GM12892 (cell line): Measurements from ENCODE around the gene THBS3.
"Not testable (repeated sequence)": the region's sequence is repeated elsewhere in the genome, so short reads cannot be mapped to it uniquely, and the experiment has no call there.

Experiments used
- DNase-seq: peaks from one replicate; pipeline ENCODE4 v3.0.0; 2011; ENCODE audit not compliant: insufficient read length
- FAIRE-seq: peaks from 2 replicates; lab custom pipeline; 2011; peaks lifted over from hg19 to GRCh38; lab: Jason Lieb, UNC
- POLR2A ChIP-seq: IDR thresholded peaks from 2 replicates; pipeline ENCODE4 v1.6.1; 2011; ENCODE audit warnings: low read depth, low read length, control low read depth
- POLR2AphosphoS5 ChIP-seq: IDR thresholded peaks from 2 replicates; pipeline ENCODE4 v1.6.1; 2011; ENCODE audit warnings: low read depth, low read length, control low read depth
- TAF1 ChIP-seq: IDR thresholded peaks from 2 replicates; pipeline ENCODE4 v1.6.1; 2011; ENCODE audit warnings: low read depth, mild to moderate bottlenecking, control low read depth, low read length, borderline replicate concordance

THBS3 gene

DNA sequence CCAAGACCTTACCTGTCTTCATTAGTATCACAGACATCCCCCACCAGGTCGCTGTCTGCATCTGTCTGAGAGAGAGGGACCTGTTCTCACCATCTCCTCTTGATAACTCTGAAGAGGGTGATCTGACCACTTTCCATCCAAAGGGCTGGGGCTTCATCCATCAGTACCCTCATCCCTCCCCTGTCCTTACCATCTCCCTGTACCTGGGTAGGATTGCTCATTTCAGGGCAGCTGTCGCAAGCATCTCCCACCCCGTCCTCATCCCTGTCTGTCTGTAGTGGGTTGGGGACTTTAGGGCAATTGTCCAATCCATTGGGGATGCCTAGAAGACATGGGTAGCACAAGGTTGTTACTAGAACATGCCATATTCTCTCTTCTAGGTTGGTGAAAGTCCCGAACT, 7.9 kb downstream of the THBS3 start:
- FAIRE-seq (no peak), DNase-seq (no peak)
- no peak for TF ChIP-seq TAF1
- no peak for TF ChIP-seq POLR2AphosphoS5
- no peak for TF ChIP-seq POLR2A

DNA sequence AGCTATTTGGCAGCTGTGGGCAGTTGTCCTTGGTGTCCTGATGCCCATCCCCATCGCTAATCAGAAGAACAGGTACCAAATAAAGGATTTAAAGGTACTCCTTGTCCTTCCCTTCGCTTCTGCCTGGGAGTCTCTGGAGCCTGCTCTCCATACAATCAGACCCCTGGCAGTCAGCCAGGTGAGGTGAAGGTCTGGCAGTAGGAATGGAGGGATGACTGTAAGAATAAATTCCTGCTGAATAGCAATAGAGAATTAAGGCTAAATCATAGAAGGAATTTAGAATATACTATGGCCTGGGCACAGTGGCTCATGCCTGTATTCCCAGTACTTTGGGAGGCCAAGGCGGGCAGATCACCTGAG, 9.2 kb downstream of the THBS3 start:
- DNase-seq: no peak
- FAIRE-seq: no peak
- no peak for TF ChIP-seq TAF1
- TF ChIP-seq POLR2A: no peak
- TF ChIP-seq POLR2AphosphoS5: no peak

DNA sequence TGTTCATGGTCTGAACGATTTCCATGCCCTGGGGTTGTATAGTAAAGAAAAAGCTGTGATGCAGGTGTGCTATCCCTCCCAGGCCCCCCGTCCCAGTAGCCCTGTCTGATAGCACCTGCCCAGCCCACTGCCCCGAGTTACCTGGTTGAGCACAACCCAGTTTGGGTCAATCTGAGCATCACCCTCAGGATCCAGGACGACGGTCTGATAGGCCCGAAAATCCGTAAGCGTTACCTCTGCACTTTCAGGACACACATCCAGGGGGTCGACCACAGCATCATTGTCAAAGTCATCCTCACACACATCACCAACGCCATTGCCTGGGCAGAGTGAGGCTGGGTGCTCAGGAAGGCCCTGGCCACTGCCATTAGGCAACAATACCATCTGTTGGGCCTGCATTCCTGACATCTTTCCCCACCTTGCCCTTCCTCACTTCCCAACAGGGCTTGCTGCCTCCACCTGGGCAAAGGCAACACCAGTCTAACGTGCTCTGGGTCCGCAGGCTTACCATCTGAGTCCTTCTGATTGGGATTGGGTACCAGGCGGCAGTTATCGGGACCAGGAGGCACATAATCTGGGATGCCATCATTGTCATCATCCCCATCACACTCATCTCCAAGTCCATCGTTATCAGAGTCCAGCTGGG, 9.7 kb downstream of the THBS3 start:
- FAIRE-seq: no peak
- DNase-seq: no peak
- TF ChIP-seq POLR2AphosphoS5 (no peak), POLR2A (no peak), TAF1 (no peak)

DNA sequence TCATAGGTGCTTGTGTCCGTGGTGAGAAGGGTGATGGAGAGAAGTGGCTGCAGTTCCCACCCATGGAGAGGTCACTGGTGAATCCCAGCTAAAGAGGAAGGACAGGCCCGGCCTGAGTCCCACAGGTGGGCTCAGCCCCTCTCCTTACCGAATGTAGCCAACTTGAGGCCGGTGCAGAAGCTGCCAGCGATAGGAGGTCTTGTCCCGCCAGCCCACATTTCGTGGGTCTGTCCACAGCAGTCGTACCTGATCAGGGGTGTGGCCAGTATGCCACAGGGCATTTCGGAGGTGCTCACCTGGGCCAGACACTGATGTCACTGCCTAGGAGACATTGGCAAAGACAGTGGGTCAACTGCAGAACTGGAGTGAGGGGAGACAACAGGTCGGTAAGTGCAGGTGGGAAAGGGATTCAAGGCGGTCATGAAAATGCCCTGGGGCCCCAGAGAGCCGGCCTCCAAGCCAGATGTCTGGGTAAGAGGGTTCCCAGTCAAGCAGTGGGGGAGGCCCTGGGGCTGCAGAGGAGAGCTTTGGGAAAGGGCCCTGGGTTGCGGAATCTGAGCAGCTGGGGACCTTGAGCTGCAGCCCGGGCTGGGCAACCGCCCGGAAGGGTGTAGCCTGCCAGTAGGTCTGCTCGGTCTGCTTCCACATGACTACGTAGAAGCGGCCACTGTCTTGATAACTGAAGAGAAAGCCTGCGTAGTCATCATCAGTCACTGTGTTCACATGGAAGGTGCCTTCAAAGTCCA, 10.6 kb downstream of the THBS3 start:
- TF ChIP-seq POLR2AphosphoS5 (no peak), TAF1 (no peak), POLR2A (no peak)
- FAIRE-seq (no peak), DNase-seq (no peak)

DNA sequence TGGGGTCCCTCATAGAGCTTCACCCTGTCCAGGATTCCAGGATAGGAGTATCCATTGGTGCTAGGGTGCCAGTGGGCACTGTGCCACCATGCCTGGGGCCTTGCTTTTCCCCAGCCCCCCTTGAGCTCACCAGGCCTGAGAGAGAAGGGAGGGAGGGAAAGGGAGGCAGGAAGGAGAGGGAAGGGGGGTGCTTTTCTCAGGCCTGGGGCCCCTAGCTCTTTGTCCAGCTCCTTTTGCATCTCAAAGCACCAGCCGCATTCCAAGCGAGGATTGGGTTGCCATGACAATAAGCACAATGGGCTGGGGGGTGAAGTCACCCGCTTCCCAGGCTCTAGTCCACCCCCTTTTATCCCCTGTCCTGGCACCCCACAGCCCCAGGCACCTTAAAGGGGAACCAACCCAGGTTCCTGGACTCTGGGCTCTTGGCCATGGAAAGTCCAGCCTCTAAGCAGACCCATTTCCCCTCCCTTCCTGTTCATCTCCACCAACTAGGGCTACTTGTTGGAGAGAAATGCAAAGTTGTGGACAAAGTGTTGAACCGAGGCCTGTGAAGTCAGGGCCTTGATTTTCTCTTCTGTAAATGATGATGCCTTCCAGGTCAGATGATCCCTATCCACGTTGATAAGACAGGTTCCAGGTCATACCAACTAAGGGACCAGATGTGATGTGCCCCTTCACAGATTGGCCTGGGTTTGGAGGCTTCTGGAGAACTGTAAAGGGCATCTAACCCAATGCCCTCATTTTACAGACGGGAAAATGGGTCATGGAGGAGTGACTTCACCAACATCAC, 11.4 kb downstream of the THBS3 start:
- TF ChIP-seq TAF1 (no peak), POLR2AphosphoS5 (no peak)
- FAIRE-seq (no peak), DNase-seq (no peak)

DNA sequence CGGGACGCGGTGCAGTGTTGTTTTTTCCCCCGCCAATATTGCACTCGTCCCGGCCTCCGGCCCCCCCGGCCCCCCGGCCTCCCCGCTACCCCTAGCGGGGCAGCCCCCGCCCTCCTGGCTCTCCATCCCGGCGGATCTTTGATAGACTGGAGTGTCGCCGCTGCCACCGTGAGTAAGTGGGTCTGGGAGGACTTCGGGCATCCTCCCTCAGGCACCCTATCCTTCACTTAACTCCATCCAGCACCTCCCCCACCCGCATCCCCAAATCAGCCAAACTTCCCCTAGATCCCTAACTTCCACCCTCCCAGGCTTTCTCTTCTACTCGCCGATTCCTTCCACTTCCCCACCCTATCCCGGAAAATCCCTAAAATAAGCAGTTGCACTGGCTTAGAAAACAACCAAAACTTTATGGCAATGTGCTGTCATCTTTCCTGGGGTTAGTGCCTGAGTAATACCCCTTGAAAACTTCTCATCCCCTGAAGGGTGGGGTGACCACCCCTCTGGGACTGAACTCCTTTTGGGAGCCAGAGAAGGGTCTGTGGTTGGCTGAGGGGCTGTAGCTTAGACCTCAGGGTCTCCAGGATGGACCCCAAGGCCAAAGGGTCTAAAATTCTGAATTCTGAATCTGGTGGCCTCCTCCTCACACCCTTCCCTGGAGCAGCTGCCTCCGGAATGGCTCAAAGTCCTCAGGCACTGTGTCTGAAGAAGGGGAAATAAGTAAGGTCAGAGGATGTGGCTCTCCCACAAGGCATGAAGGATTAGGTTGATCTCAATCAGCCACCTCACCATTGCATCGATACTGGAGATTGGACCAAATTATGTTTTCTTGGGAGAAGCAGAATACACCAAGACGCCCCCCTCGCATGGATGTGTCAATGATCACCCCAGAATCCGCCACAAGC, 12.2 kb downstream of the THBS3 start:
- no peak for TF ChIP-seq TAF1
- no peak for TF ChIP-seq POLR2A
- no peak for TF ChIP-seq POLR2AphosphoS5
- FAIRE-seq (no peak), DNase-seq (no peak)

DNA sequence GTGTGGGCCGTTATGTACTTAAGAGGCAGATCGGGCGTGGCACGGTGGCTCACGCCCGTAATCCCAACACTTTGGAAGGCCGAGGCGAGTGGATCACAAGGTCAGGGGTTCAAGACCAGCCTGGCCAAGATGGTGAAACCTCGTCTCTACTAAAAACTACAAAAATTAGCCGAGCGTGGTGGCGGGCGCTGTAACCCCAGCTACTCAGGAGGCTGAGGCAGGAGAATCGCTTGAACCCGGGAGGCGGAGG, 13.8 kb downstream of the THBS3 start:
- not testable (repeated sequence) for FAIRE-seq, DNase-seq

DNA sequence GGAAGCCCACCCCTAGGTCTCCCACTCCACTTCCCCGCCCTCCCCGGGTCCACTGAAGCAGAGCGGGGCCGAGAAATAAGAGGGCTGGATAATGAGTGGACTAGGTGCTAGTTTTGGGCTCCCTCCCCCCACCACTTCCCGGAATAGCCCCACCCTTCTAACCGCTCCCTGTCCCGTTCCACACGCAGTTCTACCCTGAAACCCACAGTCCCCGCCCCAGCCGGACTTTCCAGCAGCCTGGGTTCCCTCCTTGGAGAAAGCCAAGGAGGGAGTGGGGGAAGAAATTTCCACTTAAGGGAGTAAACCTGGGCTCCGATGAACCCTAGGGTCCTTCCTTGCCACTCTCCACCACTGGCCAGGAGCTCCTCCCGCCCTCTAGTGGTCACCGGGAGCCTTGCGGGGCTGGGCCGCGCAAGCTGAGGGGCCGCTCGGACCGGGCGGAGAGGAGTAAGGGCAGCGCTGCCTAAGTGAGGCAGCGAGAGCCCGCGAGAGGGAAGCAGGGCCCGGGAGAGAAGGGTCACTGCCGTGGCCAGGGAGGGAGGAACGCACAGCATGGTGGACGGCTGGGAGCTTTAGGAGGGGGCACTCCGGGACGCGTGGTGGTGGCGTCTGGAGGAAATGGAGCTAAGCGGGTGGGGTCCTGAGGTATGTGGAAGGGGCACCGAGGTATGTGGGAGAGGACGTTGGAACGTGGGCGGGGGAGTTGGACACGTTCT, 14.3 kb downstream of the THBS3 start:
- FAIRE-seq (peak; percentile 82), DNase-seq (peak; percentile 92)
- TF ChIP-seq POLR2A: no peak
- TF ChIP-seq TAF1: peak; percentile 18; the same call in 1 of the 2 replicates
- no peak for TF ChIP-seq POLR2AphosphoS5

DNA sequence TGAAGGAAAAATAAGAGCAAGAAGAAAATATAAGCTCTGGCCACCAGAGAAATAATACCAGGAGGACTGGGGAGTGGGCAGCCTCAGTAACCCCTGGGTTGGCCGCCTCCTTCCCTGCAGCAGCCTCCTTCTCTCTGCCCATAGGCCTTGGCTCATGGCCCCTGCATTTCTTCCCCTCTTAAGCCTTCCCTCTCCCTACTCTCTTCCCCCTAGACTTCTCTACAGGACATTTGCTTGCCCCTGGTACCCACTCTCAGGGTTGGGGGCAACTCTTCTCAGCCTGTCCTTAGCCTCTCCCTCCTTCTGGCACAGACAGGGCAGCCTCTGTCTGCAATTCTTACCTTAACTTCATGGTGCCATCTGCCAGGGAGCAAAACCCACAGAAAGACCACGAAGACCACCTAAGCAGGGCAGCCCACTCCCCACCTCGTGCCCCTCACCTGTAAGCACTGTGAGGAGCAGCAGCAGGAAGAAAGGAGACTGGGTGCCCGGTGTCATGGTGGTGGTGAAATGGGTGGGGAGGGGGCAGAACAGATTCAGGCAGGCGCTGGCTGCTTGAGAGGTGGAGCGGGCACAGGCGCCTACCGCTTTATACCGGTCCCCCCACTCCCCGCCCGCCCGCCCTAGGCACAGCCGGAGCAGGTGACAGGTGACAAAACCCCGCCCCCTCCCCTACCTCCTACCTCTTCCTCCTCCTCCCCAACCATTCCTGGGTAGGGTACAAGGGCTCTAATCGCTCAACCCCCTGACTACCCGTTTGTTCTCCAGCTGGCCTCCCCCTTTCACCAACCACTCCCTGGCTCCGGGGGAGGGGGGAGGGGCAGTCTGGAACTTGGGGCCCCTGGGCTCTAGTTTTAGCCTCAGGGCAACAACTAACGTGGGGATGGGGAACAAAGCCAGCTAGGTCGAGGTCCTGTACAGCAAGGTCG, 15.1 kb downstream of the THBS3 start:
- TF ChIP-seq POLR2A: no peak
- no peak for TF ChIP-seq POLR2AphosphoS5
- TF ChIP-seq TAF1: no peak
- DNase-seq: no peak
- no peak for FAIRE-seq

DNA sequence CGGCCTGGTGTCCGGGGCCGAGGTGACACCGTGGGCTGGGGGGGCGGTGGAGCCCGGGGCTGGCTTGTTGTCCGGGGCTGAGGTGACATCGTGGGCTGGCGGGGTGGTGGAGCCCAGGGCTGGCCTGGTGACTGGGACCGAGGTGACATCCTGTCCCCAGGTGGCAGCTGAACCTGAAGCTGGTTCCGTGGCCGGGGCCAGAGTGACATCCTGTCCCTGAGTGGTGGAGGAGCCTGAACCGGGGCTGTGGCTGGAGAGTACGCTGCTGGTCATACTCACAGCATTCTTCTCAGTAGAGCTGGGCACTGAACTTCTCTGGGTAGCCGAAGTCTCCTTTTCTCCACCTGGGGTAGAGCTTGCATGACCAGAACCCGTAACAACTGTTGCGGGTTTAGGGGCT, 15.8 kb downstream of the THBS3 start:
- FAIRE-seq (no peak), DNase-seq (peak; percentile 17)
- TF ChIP-seq POLR2A (no peak), POLR2AphosphoS5 (no peak), TAF1 (no peak)

DNA sequence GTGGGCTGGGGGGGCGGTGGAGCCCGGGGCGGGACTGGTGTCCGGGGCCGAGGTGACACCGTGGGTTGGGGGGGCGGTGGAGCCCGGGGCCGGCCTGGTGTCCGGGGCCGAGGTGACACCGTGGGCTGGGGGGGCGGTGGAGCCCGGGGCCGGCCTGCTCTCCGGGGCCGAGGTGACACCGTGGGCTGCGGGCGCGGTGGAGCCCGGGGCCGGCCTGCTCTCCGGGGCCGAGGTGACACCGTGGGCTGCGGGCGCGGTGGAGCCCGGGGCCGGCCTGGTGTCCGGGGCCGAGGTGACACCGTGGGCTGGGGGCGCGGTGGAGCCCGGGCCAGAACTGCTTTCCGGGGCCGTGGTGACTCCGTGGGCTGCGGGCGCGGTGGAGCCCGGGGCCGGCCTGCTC, 17.8 kb downstream of the THBS3 start:
- FAIRE-seq, DNase-seq: not testable (repeated sequence)
